ENCODE data around the gene NR4A2.
A peak's percentile ranks its signal among the peaks of the same experiment; 100 is the strongest.

Gene NR4A2

GRCh38 chr2:156332534-156333273 lies at the start of gene NR4A2:
TSS of gene NR4A2 (minus strand) at chr2:156332721. CDS start at chr2:156330186, 2,535 bp downstream.
- in situ Hi-C loops (cut with HindIII; ENCODE audit: low pct_ligation_motif_present, low pct_unique_long_range_greater_than_20kb, low sequenced_read_pairs): loop anchor here (25.0 kb wide), 1 partner anchor 255 kb away; no protein-coding TSS in a partner anchor
- peak; percentile 89 for DNase-seq

GRCh38 chr2:156380117-156380645 lies 47.7 kb upstream of the NR4A2 start:
- DNase-seq: no peak

GRCh38 chr2:156379714-156380113 lies 47.2 kb upstream of the NR4A2 start:
- no peak for DNase-seq
- in situ Hi-C loops (cut with HindIII; ENCODE audit: low pct_ligation_motif_present, low pct_unique_long_range_greater_than_20kb, low sequenced_read_pairs): no loop called here

More at GRCh38 chr2:156380117-156380645, 47.7 kb upstream of the NR4A2 start:
- in situ Hi-C loops (cut with HindIII; ENCODE audit: low pct_ligation_motif_present, low pct_unique_long_range_greater_than_20kb, low sequenced_read_pairs): no loop called here

GRCh38 chr2:156379071-156379470 lies 46.5 kb upstream of the NR4A2 start:
- in situ Hi-C loops (cut with HindIII; ENCODE audit: low pct_ligation_motif_present, low pct_unique_long_range_greater_than_20kb, low sequenced_read_pairs): no loop called here
- DNase-seq: no peak

GRCh38 chr2:156366753-156367152 lies 34.2 kb upstream of the NR4A2 start:
- no peak for DNase-seq
- in situ Hi-C loops (cut with HindIII; ENCODE audit: low pct_ligation_motif_present, low pct_unique_long_range_greater_than_20kb, low sequenced_read_pairs): no loop called here

GRCh38 chr2:156363141-156363540 lies 30.6 kb upstream of the NR4A2 start:
- DNase-seq: no peak
- in situ Hi-C loops (cut with HindIII; ENCODE audit: low pct_ligation_motif_present, low pct_unique_long_range_greater_than_20kb, low sequenced_read_pairs): no loop called here

GRCh38 chr2:156356014-156356754 lies 23.7 kb upstream of the NR4A2 start:
- DNase-seq: no peak
- in situ Hi-C loops (cut with HindIII; ENCODE audit: low pct_ligation_motif_present, low pct_unique_long_range_greater_than_20kb, low sequenced_read_pairs): no loop called here

- no peak for DNase-seq
- in situ Hi-C loops (cut with HindIII; ENCODE audit: low pct_ligation_motif_present, low pct_unique_long_range_greater_than_20kb, low sequenced_read_pairs): no loop called here
Observed at GRCh38 chr2:156352911-156353310, 20.4 kb upstream of the NR4A2 start.

- in situ Hi-C loops (cut with HindIII; ENCODE audit: low pct_ligation_motif_present, low pct_unique_long_range_greater_than_20kb, low sequenced_read_pairs): no loop called here
- DNase-seq: no peak
Observed at GRCh38 chr2:156350374-156351142, 18.0 kb upstream of the NR4A2 start.

- in situ Hi-C loops (cut with HindIII; ENCODE audit: low pct_ligation_motif_present, low pct_unique_long_range_greater_than_20kb, low sequenced_read_pairs): loop anchor here (25.0 kb wide), 1 partner anchor 238 kb away; no protein-coding TSS in a partner anchor
- DNase-seq: no peak
Observed at GRCh38 chr2:156349605-156350004, 17.1 kb upstream of the NR4A2 start.

GRCh38 chr2:156349161-156349560 lies 16.6 kb upstream of the NR4A2 start:
- in situ Hi-C loops (cut with HindIII; ENCODE audit: low pct_ligation_motif_present, low pct_unique_long_range_greater_than_20kb, low sequenced_read_pairs): loop anchor here (25.0 kb wide), 1 partner anchor 238 kb away; no protein-coding TSS in a partner anchor
- DNase-seq: no peak

GRCh38 chr2:156347431-156347830 lies 14.9 kb upstream of the NR4A2 start:
- in situ Hi-C loops (cut with HindIII; ENCODE audit: low pct_ligation_motif_present, low pct_unique_long_range_greater_than_20kb, low sequenced_read_pairs): loop anchor here (25.0 kb wide), 1 partner anchor 240 kb away; no protein-coding TSS in a partner anchor

GRCh38 chr2:156346731-156347130 lies 14.2 kb upstream of the NR4A2 start:
- in situ Hi-C loops (cut with HindIII; ENCODE audit: low pct_ligation_motif_present, low pct_unique_long_range_greater_than_20kb, low sequenced_read_pairs): loop anchor here (25.0 kb wide), 1 partner anchor 241 kb away; no protein-coding TSS in a partner anchor
- DNase-seq: no peak

More at GRCh38 chr2:156347431-156347830, 14.9 kb upstream of the NR4A2 start:
- no peak for DNase-seq

- in situ Hi-C loops (cut with HindIII; ENCODE audit: low pct_ligation_motif_present, low pct_unique_long_range_greater_than_20kb, low sequenced_read_pairs): loop anchor here (25.0 kb wide), 1 partner anchor 242 kb away; no protein-coding TSS in a partner anchor
Observed at GRCh38 chr2:156345582-156345981, 13.1 kb upstream of the NR4A2 start.

GRCh38 chr2:156343940-156344301 lies 11.4 kb upstream of the NR4A2 start:
- no peak for DNase-seq
- in situ Hi-C loops (cut with HindIII; ENCODE audit: low pct_ligation_motif_present, low pct_unique_long_range_greater_than_20kb, low sequenced_read_pairs): loop anchor here (25.0 kb wide), 1 partner anchor 243 kb away; no protein-coding TSS in a partner anchor

More at GRCh38 chr2:156345582-156345981, 13.1 kb upstream of the NR4A2 start:
- DNase-seq: no peak

- no peak for DNase-seq
- in situ Hi-C loops (cut with HindIII; ENCODE audit: low pct_ligation_motif_present, low pct_unique_long_range_greater_than_20kb, low sequenced_read_pairs): loop anchor here (25.0 kb wide), 1 partner anchor 244 kb away; no protein-coding TSS in a partner anchor
Observed at GRCh38 chr2:156343096-156343939, 10.8 kb upstream of the NR4A2 start.

Data from ACHN (cell line).